Ecto neural progenitor cell (in vitro differentiated cells): ENCODE results near the gene DEK.
"Not testable (repeated sequence)": the region's sequence is repeated elsewhere in the genome, so short reads cannot be mapped to it uniquely, and the experiment has no call there.

Source experiments
- DNase-seq: peaks from one replicate; pipeline ENCODE4 v3.0.0-alpha.2; 2018; ENCODE audit warnings: low spot score

Gene DEK

GRCh38 chr6:18203786-18204185 is 60.5 kb downstream of the DEK start:
- DNase-seq, result no peak

DNA sequence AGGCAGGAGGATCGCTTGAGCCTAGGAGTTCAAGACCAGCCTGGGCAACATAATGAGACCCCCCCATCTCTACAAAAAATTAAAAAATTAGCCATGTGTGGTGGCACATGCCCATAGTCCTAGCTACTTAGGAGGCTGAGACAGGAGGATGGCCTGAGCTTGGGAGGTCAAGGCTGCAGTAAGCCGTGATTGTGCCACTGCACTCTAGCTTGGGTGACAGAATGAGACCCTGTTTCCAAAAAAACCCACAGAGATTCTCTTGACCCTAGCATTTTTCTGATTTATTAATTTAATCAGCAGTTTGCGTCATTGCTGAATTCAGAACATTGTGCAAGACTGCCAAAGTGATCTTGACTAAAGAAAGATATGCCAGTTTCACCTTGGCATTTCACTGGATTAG is 72.3 kb downstream of the DEK start:
- DNase-seq, result no peak

DNA sequence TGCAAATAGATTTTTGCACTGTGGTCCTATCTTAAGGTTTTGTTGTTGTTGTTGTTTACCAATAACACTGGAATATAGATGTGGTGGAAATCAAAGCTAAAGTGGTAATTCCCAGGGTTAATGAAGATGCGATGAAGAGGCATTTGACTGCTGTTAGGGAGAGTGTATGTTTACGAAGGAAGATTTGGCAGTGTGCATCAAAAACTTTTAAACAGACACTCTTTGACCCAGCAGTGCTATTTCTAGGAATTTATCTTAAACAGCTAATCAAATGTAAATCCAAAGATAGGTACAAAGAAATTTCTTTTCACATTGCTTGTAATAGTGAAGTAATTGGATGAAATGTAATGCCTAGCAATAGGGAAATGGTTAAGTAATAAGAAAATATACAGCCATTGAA is 75.1 kb downstream of the DEK start:
- no peak for DNase-seq

DNA sequence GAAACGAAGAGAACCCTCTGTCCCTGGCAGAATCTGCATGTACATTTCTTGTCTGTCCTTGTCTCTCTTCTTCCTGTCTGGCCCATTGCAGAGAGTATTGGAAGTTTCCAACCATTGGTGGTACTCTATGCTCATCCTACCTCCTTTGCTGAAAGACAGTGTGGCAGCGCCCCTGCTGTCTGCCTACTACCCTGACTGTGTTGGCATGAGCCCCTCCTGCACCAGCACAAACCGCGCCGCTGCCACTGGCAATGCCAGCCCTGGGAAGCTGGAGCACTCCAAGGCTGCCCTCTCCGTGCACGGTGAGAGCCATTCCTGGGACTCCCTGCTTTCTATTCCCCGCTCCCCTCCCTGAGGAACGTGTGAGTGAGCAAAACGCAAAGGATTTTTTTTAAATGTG is 76.6 kb downstream of the DEK start:
- no peak for DNase-seq

DNA sequence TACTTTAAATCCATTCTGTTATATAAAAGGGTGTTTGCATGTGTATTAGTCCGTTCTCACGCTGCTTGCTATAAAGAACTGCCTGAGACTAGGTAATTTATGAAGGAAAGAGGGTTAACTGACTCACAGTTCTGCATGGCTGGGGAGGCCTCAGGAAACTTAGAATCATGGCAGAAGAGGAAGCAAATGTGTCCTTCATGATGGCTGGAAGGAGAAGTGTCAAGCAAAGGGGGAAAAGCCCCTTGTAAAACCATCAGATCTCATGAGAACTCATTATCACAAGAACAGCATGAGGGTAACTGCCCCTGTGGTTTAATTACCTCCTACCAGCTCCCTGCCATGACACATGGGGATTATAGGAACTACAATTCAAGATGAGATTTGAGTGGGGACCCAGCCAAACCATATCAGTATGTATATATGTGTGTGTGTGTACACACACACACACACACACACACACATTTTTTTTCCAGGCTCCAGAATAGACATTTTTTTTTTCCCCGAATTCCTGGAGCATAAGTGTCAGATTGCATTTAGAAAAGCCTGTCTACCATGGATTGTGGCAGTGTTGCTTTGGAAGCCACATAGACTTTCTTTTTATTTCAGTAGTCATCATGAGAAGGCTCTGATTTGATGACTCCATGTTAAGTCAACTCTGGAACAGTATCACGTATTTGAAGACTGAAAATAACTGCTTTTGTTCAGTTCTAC is 77.6 kb downstream of the DEK start:
- no peak for DNase-seq

- DNase-seq, result no peak
Observed at GRCh38 chr6:18186033-18186432, 78.3 kb downstream of the DEK start.

- no peak for DNase-seq
Observed at GRCh38 chr6:18185624-18186023, 78.7 kb downstream of the DEK start.

DNA sequence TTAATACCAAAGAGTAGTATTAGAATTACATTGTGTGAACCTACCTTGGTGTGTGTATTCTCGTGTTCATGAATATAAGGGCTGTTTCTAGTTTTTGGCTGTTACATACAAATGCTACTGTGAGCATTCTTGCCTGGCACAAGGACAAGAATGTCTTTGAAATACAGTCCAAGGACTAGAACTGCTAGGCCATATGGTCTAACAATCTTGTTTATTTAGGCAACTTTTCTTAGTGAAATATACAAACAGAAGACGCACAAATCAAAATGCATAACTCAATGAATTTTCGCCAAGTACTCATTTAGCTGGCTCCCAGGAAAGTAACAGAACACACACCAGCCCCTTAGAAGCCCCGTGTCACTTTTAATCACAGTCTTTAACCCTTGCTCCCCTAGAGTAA is 80.6 kb downstream of the DEK start:
- DNase-seq, result no peak

GRCh38 chr6:18182568-18182967 is 81.8 kb downstream of the DEK start:
- DNase-seq, result no peak

- no peak for DNase-seq
Observed at GRCh38 chr6:18179770-18180356, 84.5 kb downstream of the DEK start.

GRCh38 chr6:18178960-18179615 is 85.2 kb downstream of the DEK start:
- no peak for DNase-seq

- DNase-seq, result no peak
Observed at GRCh38 chr6:18177286-18177965, 86.9 kb downstream of the DEK start.

DNA sequence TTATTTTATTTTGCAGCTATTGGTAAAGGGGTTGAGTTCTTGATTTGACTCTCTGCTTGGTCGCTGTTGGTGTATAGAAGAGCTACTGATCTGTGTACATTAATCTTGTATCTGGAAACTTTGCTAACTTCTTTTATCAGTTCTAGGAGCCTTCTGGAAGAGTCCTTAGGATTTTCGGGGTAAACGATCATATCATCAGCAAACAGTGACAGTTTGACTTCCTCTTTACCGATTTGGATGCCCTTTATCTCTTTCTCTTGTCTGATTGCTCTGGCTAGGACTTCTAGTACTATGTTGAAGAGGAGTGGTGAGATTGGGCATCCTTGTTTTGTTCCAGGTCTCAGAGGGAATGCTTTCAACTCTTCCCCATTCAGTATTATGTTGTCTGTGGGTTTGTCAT is 88.1 kb downstream of the DEK start:
- DNase-seq, result not testable (repeated sequence)
